ENCODE results near the gene SLC25A21. TPM values are rescaled to one million over a fixed set of nuclear protein-coding genes. Genes with fewer than 3 reads are reported as not detected.
A peak's percentile ranks its signal among the peaks of the same experiment; 100 is the strongest.

SLC25A21 gene
- total RNA-seq, 1 experiment from 2014 or later, result 1.4 TPM

DNA sequence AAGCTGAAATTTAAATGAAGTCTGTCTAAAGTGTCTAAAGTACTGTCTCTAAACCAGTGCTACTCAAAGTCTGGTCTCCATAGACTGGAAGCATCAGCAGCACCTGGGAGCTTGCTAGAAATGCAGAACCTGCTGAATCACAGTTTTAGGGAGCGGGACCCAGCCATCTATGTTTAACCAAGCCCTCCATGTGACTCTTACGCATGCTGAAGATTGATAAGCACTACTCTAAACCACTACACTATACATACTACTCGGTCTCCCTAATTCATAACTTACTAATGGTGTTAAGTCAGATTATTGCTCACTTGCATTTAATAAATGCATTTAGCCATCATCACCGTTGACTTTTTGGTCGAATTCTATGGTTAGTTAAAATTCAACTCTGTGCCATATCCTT, 88.8 kb downstream of the SLC25A21 start:
- Mint-ChIP-seq H3K27me3 (ENCODE audit: insufficient read depth, unreplicated experiment) (no peaks in the 10 kb centered on the region), H3K27ac (ENCODE audit: low read depth, unreplicated experiment) (no peak overlapping the region), H3K9me3 (ENCODE audit: unreplicated experiment) (no peaks in the 10 kb centered on the region), H3K4me1 (ENCODE audit: insufficient read depth, unreplicated experiment) (no peaks in the 10 kb centered on the region), H3K36me3 (ENCODE audit: insufficient read depth, unreplicated experiment) (no peaks in the 10 kb centered on the region), H3K4me3 (ENCODE audit: unreplicated experiment) (no peak overlapping the region)
- intact Hi-C loops (cut with micrococcal nuclease), result no loop called here
- BruUV-seq (replicated peaks), result no TSS peak
- CTCF ChIA-PET, result interaction anchor here (0.6 kb wide), 1 partner anchor 44 kb away, joined by 3 read pairs; no protein-coding TSS in a partner anchor
- POLR2A ChIA-PET, result interaction anchor here (0.7 to 1.0 kb wide), 2 partner anchors 38 to 709 kb away, joined by 3 to 4 read pairs; no protein-coding TSS in a partner anchor
- DNase-seq (ENCODE audit: unreplicated experiment), result no peak
- TF ChIP-seq, protein P1, sequence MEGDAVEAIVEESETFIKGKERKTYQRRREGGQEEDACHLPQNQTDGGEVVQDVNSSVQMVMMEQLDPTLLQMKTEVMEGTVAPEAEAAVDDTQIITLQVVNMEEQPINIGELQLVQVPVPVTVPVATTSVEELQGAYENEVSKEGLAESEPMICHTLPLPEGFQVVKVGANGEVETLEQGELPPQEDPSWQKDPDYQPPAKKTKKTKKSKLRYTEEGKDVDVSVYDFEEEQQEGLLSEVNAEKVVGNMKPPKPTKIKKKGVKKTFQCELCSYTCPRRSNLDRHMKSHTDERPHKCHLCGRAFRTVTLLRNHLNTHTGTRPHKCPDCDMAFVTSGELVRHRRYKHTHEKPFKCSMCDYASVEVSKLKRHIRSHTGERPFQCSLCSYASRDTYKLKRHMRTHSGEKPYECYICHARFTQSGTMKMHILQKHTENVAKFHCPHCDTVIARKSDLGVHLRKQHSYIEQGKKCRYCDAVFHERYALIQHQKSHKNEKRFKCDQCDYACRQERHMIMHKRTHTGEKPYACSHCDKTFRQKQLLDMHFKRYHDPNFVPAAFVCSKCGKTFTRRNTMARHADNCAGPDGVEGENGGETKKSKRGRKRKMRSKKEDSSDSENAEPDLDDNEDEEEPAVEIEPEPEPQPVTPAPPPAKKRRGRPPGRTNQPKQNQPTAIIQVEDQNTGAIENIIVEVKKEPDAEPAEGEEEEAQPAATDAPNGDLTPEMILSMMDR (IDR thresholded peaks at IDR 0.05; ENCODE audit: unreplicated experiment), result no peak

DNA sequence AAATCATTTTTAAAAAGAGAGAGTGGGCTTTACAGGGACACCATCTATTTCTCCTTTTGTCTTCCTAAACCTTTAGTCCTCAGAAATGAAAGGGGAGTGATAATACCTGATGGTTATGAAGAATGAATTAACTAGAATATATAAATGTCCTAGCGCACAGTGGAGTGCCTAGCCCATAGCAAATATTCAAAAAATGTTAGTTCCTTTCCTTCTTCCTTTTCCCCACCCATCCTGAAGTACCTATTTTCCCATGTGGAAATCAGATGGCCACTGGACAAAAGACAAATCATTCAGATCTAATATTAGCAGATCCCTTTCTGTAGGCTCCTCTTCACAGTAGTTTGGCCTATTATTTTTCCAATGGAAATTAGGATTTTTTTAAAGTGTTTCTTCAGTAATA, 90.0 kb downstream of the SLC25A21 start:
- Mint-ChIP-seq H3K27me3 (ENCODE audit: insufficient read depth, unreplicated experiment) (no peaks in the 10 kb centered on the region), H3K4me3 (ENCODE audit: unreplicated experiment) (no peak overlapping the region), H3K36me3 (ENCODE audit: insufficient read depth, unreplicated experiment) (no peaks in the 10 kb centered on the region), H3K9me3 (ENCODE audit: unreplicated experiment) (no peaks in the 10 kb centered on the region), H3K4me1 (ENCODE audit: insufficient read depth, unreplicated experiment) (no peaks in the 10 kb centered on the region), H3K27ac (ENCODE audit: low read depth, unreplicated experiment) (peak overlapping the region; percentile 40)
- intact Hi-C loops (cut with micrococcal nuclease), result no loop called here
- TF ChIP-seq, protein P1 (IDR thresholded peaks at IDR 0.05; ENCODE audit: unreplicated experiment), result no peak
- no TSS peak for BruUV-seq (replicated peaks)
- ChIA-PET CTCF (no interaction called here), POLR2A (interaction anchor here (0.6 to 1.0 kb wide), 2 partner anchors 39 to 620 kb away, joined by 3 to 4 read pairs; no protein-coding TSS in a partner anchor)
- no peak for DNase-seq (ENCODE audit: unreplicated experiment)

DNA sequence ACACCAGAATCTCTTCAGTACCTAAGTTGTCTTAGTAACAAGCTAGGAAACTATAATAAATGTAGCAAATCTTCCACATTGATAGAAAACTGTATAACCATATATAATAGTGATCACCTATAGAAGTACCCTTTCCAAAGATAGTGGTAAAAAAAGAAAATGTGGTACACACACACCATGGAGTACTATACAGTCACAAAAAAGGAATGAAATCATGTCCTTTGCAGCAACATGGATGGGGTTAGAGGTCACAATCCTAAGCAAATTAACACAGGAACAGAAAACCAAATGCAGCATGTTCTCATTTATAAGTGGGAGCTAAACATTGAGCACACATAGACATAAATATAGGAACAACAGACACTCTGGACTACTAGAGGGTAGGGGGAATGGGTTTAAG, 90.5 kb downstream of the SLC25A21 start:
- Mint-ChIP-seq H3K9me3 (ENCODE audit: unreplicated experiment) (no peaks in the 10 kb centered on the region), H3K36me3 (ENCODE audit: insufficient read depth, unreplicated experiment) (no peaks in the 10 kb centered on the region), H3K4me3 (ENCODE audit: unreplicated experiment) (no peak overlapping the region), H3K27ac (ENCODE audit: low read depth, unreplicated experiment) (peak overlapping the region; percentile 42), H3K4me1 (ENCODE audit: insufficient read depth, unreplicated experiment) (no peaks in the 10 kb centered on the region), H3K27me3 (ENCODE audit: insufficient read depth, unreplicated experiment) (no peaks in the 10 kb centered on the region)
- no peak for DNase-seq (ENCODE audit: unreplicated experiment)
- TF ChIP-seq, protein P1 (IDR thresholded peaks at IDR 0.05; ENCODE audit: unreplicated experiment), result no peak
- ChIA-PET POLR2A (no interaction called here), CTCF (interaction anchor here (0.6 to 0.9 kb wide), 2 partner anchors 10 to 887 kb away, joined by 3 read pairs; no protein-coding TSS in a partner anchor)
- BruUV-seq (replicated peaks), result no TSS peak
- intact Hi-C loops (cut with micrococcal nuclease), result loop anchor here (2.0 kb wide), 1 partner anchor 35 kb away; no protein-coding TSS in a partner anchor

DNA sequence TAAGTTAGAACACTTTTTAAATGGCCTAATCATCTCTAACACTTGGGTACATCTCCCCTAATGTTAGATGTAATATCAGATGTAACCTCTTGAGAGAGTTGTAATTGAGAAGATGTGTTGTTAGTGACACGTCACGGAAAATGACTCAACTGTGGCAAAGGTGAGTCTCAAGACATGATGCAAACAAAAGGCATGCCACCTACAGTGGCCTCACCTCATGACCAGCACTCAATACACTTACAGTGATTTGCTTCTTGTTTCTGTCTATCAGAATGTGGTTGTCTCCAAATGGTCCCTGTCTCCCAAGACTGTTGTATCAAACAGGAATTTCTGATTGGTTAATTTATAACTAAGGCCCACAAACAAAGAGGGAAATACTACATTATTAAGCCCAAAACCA, 91.2 kb downstream of the SLC25A21 start:
- Mint-ChIP-seq H3K4me1 (ENCODE audit: insufficient read depth, unreplicated experiment) (no peaks in the 10 kb centered on the region), H3K4me3 (ENCODE audit: unreplicated experiment) (no peak overlapping the region), H3K36me3 (ENCODE audit: insufficient read depth, unreplicated experiment) (no peaks in the 10 kb centered on the region), H3K27me3 (ENCODE audit: insufficient read depth, unreplicated experiment) (no peaks in the 10 kb centered on the region), H3K9me3 (ENCODE audit: unreplicated experiment) (no peaks in the 10 kb centered on the region), H3K27ac (ENCODE audit: low read depth, unreplicated experiment) (peak overlapping the region; percentile 42)
- intact Hi-C loops (cut with micrococcal nuclease), result loop anchor here (2.0 kb wide), 1 partner anchor 36 kb away; no protein-coding TSS in a partner anchor
- TF ChIP-seq, protein P1 (IDR thresholded peaks at IDR 0.05; ENCODE audit: unreplicated experiment), result no peak
- ChIA-PET POLR2A (no interaction called here), CTCF (interaction anchor here (0.9 kb wide), 1 partner anchor 11 kb away, joined by 3 read pairs; no protein-coding TSS in a partner anchor)
- DNase-seq (ENCODE audit: unreplicated experiment), result peak; percentile 84
- no TSS peak for BruUV-seq (replicated peaks)

Data from MCF 10A (cell line).